CD8-positive, alpha-beta memory T cell (primary cell): ENCODE data around the gene FAF1. TPM values are rescaled to one million over a fixed set of nuclear protein-coding genes. Genes with fewer than 3 reads are reported as not detected.
A peak's percentile ranks its signal among the peaks of the same experiment; 100 is the strongest.
"Not testable (repeated sequence)": the region's sequence is repeated elsewhere in the genome, so short reads cannot be mapped to it uniquely, and the experiment has no call there.

Source experiments
- CTCF ChIA-PET: fragments of 350-600 bp; sonication (Branson Sonifier 250); formaldehyde crosslinking; loops from one replicate; lab custom pipeline; 2021; ENCODE audit warnings: antibody characterized with exemption; lab: Charles Lee
- POLR2A ChIA-PET: fragments of 350-600 bp; sonication (Branson Sonifier 250); formaldehyde crosslinking; loops from one replicate; lab custom pipeline; 2021; ENCODE audit warnings: antibody characterized with exemption; lab: Charles Lee
- DNase-seq, 5 donors: peaks; one replicate each; pipeline versions ENCODE4 v3.0.0 to v3.0.0-alpha.2; 2020 to 2022; ENCODE audit warnings: mixed read lengths in 1 of 5
- H3K27ac ChIP-seq: one replicate; pipeline ENCODE4 v1.7.0; 2013; ENCODE audit warnings: low read depth, mild to moderate bottlenecking, low read length, moderate library complexity
- H3K27me3 ChIP-seq: 2 replicates; pipeline ENCODE4 v1.7.0; 2013; ENCODE audit warnings: low read length, mild to moderate bottlenecking; ENCODE audit not compliant: insufficient read depth, poor library complexity, severe bottlenecking
- H3K36me3 ChIP-seq: 2 replicates; pipeline ENCODE4 v1.7.0; 2013; ENCODE audit warnings: mild to moderate bottlenecking, low read length, moderate library complexity; ENCODE audit not compliant: insufficient read depth
- H3K4me1 ChIP-seq: 2 replicates; pipeline ENCODE4 v1.7.0; 2013; ENCODE audit warnings: mild to moderate bottlenecking, low read length, moderate library complexity; ENCODE audit not compliant: insufficient read depth
- H3K4me3 ChIP-seq: 2 replicates; pipeline ENCODE4 v1.7.0; 2013; ENCODE audit warnings: mild to moderate bottlenecking, low read length
- H3K9me3 ChIP-seq: 2 replicates; pipeline ENCODE4 v1.7.0; 2013; ENCODE audit warnings: mild to moderate bottlenecking, low read length
- H3K27ac Mint-ChIP-seq, 8 donors: one replicate each; pipeline ENCODE4 v1.8.0; 2020 to 2021; ENCODE audit warnings: mixed read lengths in 8 of 8, mild to moderate bottlenecking in 6 of 8, inconsistent platforms in 3 of 8, moderate library complexity in 3 of 8
- H3K27me3 Mint-ChIP-seq, 2 donors: one replicate each; pipeline ENCODE4 v1.8.0; 2020 to 2021; ENCODE audit warnings: mixed read lengths in 2 of 2, mild to moderate bottlenecking in 1 of 2, moderate library complexity in 1 of 2
- H3K36me3 Mint-ChIP-seq, 3 donors: one replicate each; pipeline ENCODE4 v1.8.0; 2020 to 2021; ENCODE audit warnings: mixed read lengths in 3 of 3, inconsistent platforms in 1 of 3, mild to moderate bottlenecking in 1 of 3
- H3K4me1 Mint-ChIP-seq, 3 donors: one replicate each; pipeline ENCODE4 v1.8.0; 2020 to 2021; ENCODE audit warnings: mixed read lengths in 3 of 3, inconsistent platforms in 1 of 3, mild to moderate bottlenecking in 1 of 3
- H3K4me3 Mint-ChIP-seq, 7 donors: one replicate each; pipeline ENCODE4 v1.8.0; 2020 to 2021; ENCODE audit warnings: mixed read lengths in 7 of 7, mild to moderate bottlenecking in 6 of 7, moderate library complexity in 4 of 7, inconsistent platforms in 2 of 7
- H3K9me3 Mint-ChIP-seq, 5 donors: one replicate each; pipeline ENCODE4 v1.8.0; 2020 to 2022; ENCODE audit warnings: mixed read lengths in 5 of 5, mild to moderate bottlenecking in 3 of 5, moderate library complexity in 2 of 5, inconsistent platforms in 1 of 5
- polyA plus RNA-seq: library from polyadenylated mRNA; unstranded; fragments of 300-500 nt; fragmentation: Illumina TruSeq; gene quantifications from one replicate; pipeline ENCODE4 v1.2.3, GENCODE V29; 2021
- total RNA-seq, 2 experiments: library from RNA; stranded (reverse); gene quantifications; one replicate each; pipeline ENCODE4 v1.2.3, GENCODE V29; 2021

Gene FAF1
- total and polyA plus RNA-seq, 3 experiments from 2014 or later = 66.4 to 87.1 (median 78.2) TPM

GRCh38 chr1:50967416-50968157, 7.5 kb upstream of the FAF1 start:
- Histone ChIP-seq H3K4me1 (peaks cover 17% of the 10 kb centered on the region), H3K9me3 (no peaks in the 10 kb centered on the region), H3K36me3 (no peaks in the 10 kb centered on the region), H3K27me3 (no peaks in the 10 kb centered on the region), H3K27ac (peak overlapping the region; percentile 90), H3K4me3 (peak overlapping the region; percentile 92)
- ChIA-PET CTCF (interaction anchor here (0.8 to 2.6 kb wide), 5 partner anchors 7 to 193 kb away, joined by 3 to 21 read pairs (median 6); partner anchors contain the start of gene FAF1), POLR2A (interaction anchor here (1.4 to 4.6 kb wide), 3 partner anchors 7 to 38 kb away, joined by 4 to 43 read pairs (median 24); partner anchors contain the start of gene FAF1)
- Mint-ChIP-seq H3K27ac (peak overlapping the region; percentile 84 to 98 (median 91)), H3K36me3 (peaks cover 0 to 12% (median 0%) of the 10 kb centered on the region in 3 donors), H3K4me3 (peak overlapping the region; percentile 91 to 99 (median 98)), H3K27me3 (no peaks in the 10 kb centered on the region), H3K4me1 (peaks cover 24 to 29% (median 29%) of the 10 kb centered on the region in 3 donors), H3K9me3 (no peaks in the 10 kb centered on the region)
- no peak for DNase-seq

DNA sequence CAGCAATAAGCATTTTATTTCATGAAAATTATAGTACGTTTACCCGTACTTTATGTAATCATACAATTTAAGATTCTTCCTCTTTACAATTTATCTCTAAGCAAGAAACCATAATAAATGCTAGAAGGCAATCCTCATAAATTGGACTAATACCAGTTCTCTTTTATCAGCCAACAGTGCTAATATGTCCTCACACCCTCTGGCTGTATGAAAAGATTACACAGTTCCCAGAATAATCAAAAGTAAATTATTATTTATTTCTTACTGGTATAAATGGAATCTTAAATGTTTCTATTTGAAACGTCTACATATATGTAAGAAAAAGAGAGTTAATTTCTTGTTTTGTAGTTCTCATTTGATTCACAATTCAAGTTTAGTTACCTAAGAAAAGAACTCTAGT, 6.9 kb upstream of the FAF1 start:
- Mint-ChIP-seq H3K36me3 (peaks cover 0 to 12% (median 0%) of the 10 kb centered on the region in 3 donors), H3K9me3 (no peaks in the 10 kb centered on the region), H3K4me3 (peak overlapping the region; percentile 36 to 99 (median 93)), H3K27ac (peak overlapping the region in 6 of 8 donors; percentile 72 to 98 (median 88)), H3K27me3 (no peaks in the 10 kb centered on the region), H3K4me1 (peaks cover 22 to 26% (median 26%) of the 10 kb centered on the region in 3 donors)
- Histone ChIP-seq H3K27ac (peak overlapping the region; percentile 90), H3K36me3 (no peaks in the 10 kb centered on the region), H3K4me1 (peaks cover 17% of the 10 kb centered on the region), H3K27me3 (no peaks in the 10 kb centered on the region), H3K4me3 (no peak overlapping the region), H3K9me3 (no peaks in the 10 kb centered on the region)
- CTCF ChIA-PET = no interaction called here
- no peak for DNase-seq
- POLR2A ChIA-PET = interaction anchor here (3.9 to 4.6 kb wide), 2 partner anchors 7 to 11 kb away, joined by 24 to 43 read pairs; partner anchors contain the start of gene FAF1

- no peak for DNase-seq
- Histone ChIP-seq H3K9me3 (no peaks in the 10 kb centered on the region), H3K4me3 (no peak overlapping the region), H3K36me3 (no peaks in the 10 kb centered on the region), H3K27me3 (no peaks in the 10 kb centered on the region), H3K27ac (no peak overlapping the region), H3K4me1 (peaks cover 11% of the 10 kb centered on the region)
- ChIA-PET CTCF (interaction anchor here (1.0 kb wide), 1 partner anchor 35 kb away, joined by 3 read pairs; no protein-coding TSS in a partner anchor), POLR2A (no interaction called here)
- Mint-ChIP-seq H3K9me3 (no peaks in the 10 kb centered on the region), H3K27me3 (peaks cover 0 to 4% of the 10 kb centered on the region in 2 donors), H3K27ac (no peak overlapping the region), H3K36me3 (peaks cover 0 to 15% (median 0%) of the 10 kb centered on the region in 3 donors), H3K4me1 (peaks cover 13 to 18% (median 16%) of the 10 kb centered on the region in 3 donors), H3K4me3 (peak overlapping the region in 1 of 7 donors; percentile 54)
These were observed 4.8 kb upstream of the FAF1 start for GRCh38 chr1:50964863-50965262.

DNA sequence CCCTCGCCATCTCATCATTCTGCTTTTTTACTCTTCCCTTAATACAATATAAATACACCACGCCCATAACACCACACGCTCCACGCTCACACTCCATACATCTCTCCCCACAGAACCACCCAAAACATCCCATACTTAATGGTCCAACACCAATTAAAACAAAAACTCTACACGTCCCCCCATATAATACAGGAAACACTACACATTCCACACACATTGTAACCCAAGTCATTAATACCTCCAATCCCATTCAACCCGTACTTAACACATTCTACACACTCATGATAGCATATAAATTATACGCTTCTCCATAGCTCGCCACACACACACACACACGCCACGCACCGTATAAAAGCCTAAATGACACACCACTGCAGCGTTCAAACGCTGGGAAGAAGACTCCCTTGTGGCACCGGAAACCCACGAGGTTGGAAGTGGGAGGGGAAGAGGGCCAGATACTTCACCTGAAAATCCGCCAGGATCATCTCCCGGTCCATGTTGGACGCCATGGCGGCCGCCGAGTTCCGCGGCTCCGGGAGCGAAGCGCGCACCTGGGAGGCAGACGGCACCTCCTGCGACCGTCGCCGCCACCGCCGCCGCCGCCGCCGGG, 659 bp downstream of the FAF1 start:
- Mint-ChIP-seq H3K9me3 (no peaks in the 10 kb centered on the region), H3K4me1 (peaks cover 21 to 40% (median 24%) of the 10 kb centered on the region in 3 donors), H3K27ac (peak overlapping the region; percentile 39 to 91 (median 82)), H3K36me3 (peaks cover 0 to 8% (median 0%) of the 10 kb centered on the region in 3 donors), H3K4me3 (peak overlapping the region; percentile 80 to 94 (median 88)), H3K27me3 (peaks cover 0 to 4% of the 10 kb centered on the region in 2 donors)
- Histone ChIP-seq H3K9me3 (no peaks in the 10 kb centered on the region), H3K36me3 (no peaks in the 10 kb centered on the region), H3K4me3 (peak overlapping the region; percentile 87), H3K27ac (peak overlapping the region; percentile 75), H3K27me3 (no peaks in the 10 kb centered on the region), H3K4me1 (peaks cover 11% of the 10 kb centered on the region)
- POLR2A ChIA-PET = interaction anchor here (1.2 to 3.5 kb wide), 2 partner anchors 10 to 18 kb away, joined by 5 to 43 read pairs; partner anchors contain the start of gene CDKN2C
- DNase-seq = no peak
- CTCF ChIA-PET = interaction anchor here (0.8 to 1.1 kb wide), 2 partner anchors 9 to 30 kb away, joined by 3 to 6 read pairs; no protein-coding TSS in a partner anchor

DNA sequence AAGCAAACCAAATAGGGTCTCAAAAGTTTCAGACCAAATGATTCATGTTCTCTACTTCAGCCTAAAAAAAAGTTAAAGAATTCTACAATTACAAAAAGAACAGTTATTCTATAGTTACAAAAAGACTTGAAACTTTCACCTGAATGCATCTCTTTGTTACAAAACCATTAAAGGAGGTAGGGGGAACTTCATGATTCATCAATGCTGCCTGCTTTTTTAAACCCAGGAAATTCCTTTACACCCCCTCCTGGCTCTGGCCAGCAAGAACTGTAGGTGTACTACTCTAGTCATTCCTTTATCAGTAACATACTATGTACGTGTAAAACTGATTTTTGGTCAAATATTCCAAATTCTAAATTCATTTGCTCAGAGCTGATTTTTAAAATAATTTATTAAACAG, 5.0 kb downstream of the FAF1 start:
- Histone ChIP-seq H3K27me3 (no peaks in the 10 kb centered on the region), H3K36me3 (no peaks in the 10 kb centered on the region), H3K4me1 (peaks cover 8% of the 10 kb centered on the region), H3K4me3 (no peak overlapping the region), H3K27ac (no peak overlapping the region), H3K9me3 (no peaks in the 10 kb centered on the region)
- Mint-ChIP-seq H3K9me3 (no peaks in the 10 kb centered on the region), H3K27ac (no peak overlapping the region), H3K36me3 (peaks cover 0 to 10% (median 0%) of the 10 kb centered on the region in 3 donors), H3K4me1 (peaks cover 25 to 50% (median 31%) of the 10 kb centered on the region in 3 donors), H3K27me3 (peaks cover 0 to under 1% of the 10 kb centered on the region in 2 donors), H3K4me3 (no peak overlapping the region)
- ChIA-PET POLR2A (no interaction called here), CTCF (interaction anchor here (1.6 kb wide), 2 partner anchors 14 to 82 kb away, joined by 3 to 5 read pairs; no protein-coding TSS in a partner anchor)
- no peak for DNase-seq

- H3K9me3 Mint-ChIP-seq, H3K9me3 ChIP-seq, H3K27ac ChIP-seq, H3K27me3 ChIP-seq, POLR2A ChIA-PET, H3K27ac Mint-ChIP-seq, H3K36me3 ChIP-seq, H3K4me3 Mint-ChIP-seq, CTCF ChIA-PET, H3K36me3 Mint-ChIP-seq, DNase-seq, H3K4me1 ChIP-seq, H3K4me3 ChIP-seq, H3K27me3 Mint-ChIP-seq: not testable (repeated sequence)
- H3K4me1 Mint-ChIP-seq = peaks cover 29 to 56% (median 34%) of the 10 kb centered on the region in 3 donors
These were observed 7.5 kb downstream of the FAF1 start for GRCh38 chr1:50952566-50952965.

DNA sequence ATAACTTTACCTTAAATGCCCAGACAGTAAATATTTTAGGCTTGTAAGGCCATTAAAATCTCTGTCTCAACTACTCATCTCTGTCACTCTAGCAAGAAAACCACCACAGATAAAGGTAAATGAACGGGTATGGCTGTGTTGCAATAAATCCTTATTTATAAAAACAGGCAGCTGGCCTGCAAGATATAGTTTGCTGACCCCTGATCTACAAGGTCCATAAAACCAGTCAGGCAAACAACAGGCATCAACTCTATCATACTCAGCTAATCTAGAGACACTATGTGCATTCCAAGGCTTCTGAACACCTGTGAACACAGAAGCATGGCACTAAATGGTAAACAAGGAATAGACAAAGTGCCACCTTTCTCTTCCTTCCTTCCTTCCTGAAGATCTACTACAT, 9.7 kb downstream of the FAF1 start:
- no peaks in the 10 kb centered on the region for H3K9me3 Mint-ChIP-seq
- H3K27me3 Mint-ChIP-seq = no peaks in the 10 kb centered on the region
- H3K4me1 ChIP-seq = peaks cover 9% of the 10 kb centered on the region
- no peaks in the 10 kb centered on the region for H3K9me3 ChIP-seq
- peaks cover 42 to 71% (median 56%) of the 10 kb centered on the region in 3 donors for H3K4me1 Mint-ChIP-seq
- no peak for DNase-seq
- peak overlapping the region in 1 of 8 donors; percentile 29 for H3K27ac Mint-ChIP-seq
- ChIA-PET CTCF (no interaction called here), POLR2A (interaction anchor here (1.1 kb wide), 1 partner anchor 10 kb away, joined by 3 read pairs; no protein-coding TSS in a partner anchor)
- H3K36me3 ChIP-seq = no peaks in the 10 kb centered on the region
- H3K4me3 Mint-ChIP-seq = no peak overlapping the region
- no peaks in the 10 kb centered on the region for H3K27me3 ChIP-seq
- H3K27ac ChIP-seq = no peak overlapping the region
- H3K4me3 ChIP-seq = no peak overlapping the region
- peaks cover 0 to 7% (median 2%) of the 10 kb centered on the region in 3 donors for H3K36me3 Mint-ChIP-seq
